ENCODE measurements around the gene NCKAP5.

DNA sequence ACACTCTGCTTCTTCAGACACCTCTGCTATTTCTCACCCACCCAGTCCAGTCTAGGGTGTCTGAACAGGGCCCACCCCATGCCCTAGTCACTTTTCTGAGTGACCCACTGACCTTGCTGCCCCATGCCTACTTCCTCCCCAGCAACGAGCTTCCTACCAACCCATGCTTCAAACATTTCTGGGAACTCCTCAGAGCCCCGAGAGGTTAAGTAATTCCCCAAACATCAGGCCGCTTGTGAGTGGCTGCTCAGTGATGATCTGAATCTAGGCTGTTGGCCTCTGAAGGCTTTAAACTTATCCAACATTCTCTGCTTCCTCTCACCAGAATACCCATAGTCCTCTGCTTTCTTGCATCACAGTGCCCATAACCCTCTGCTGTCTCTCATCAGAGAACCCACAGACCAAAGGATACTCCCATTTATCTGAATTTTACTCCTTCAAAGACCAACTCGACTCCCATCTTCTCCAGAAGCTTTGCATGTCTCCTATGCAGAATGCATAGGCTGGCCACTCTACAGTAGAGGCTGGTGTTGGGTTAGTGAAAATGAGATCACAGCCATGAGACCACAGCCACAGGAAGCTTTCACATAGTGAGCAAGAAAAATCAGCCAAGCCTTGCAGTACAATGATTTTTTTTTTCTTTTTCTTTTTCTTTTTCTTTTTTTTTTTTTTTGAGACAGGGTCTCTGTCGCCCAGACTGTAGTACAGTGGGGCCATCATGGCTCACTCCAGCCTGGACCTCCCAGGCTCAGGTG lies 588.7 kb downstream of the NCKAP5 start:
- TF ChIP-seq, protein P1, sequence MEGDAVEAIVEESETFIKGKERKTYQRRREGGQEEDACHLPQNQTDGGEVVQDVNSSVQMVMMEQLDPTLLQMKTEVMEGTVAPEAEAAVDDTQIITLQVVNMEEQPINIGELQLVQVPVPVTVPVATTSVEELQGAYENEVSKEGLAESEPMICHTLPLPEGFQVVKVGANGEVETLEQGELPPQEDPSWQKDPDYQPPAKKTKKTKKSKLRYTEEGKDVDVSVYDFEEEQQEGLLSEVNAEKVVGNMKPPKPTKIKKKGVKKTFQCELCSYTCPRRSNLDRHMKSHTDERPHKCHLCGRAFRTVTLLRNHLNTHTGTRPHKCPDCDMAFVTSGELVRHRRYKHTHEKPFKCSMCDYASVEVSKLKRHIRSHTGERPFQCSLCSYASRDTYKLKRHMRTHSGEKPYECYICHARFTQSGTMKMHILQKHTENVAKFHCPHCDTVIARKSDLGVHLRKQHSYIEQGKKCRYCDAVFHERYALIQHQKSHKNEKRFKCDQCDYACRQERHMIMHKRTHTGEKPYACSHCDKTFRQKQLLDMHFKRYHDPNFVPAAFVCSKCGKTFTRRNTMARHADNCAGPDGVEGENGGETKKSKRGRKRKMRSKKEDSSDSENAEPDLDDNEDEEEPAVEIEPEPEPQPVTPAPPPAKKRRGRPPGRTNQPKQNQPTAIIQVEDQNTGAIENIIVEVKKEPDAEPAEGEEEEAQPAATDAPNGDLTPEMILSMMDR (IDR thresholded peaks at IDR 0.05; ENCODE audit: insufficient read depth, low read length): no peak
- TF ChIP-seq SPI1 (IDR thresholded peaks at IDR 0.05; ENCODE audit: borderline replicate concordance, low read depth) (no peak), POLR2AphosphoS5 (IDR thresholded peaks at IDR 0.05; ENCODE audit: low read depth) (no peak)

Measured in HL-60 (cell line).